ENCODE measurements around the gene CDCP2. TPM values are rescaled to one million over a fixed set of nuclear protein-coding genes. Genes with fewer than 3 reads are reported as not detected.

CDCP2 gene
- total and polyA plus RNA-seq, 2 experiments from 2014 or later, result not detected

- Mint-ChIP-seq H3K4me1 (peaks cover 2% of the 10 kb centered on the region), H3K9me3 (no peaks in the 10 kb centered on the region)
- ATAC-seq, result no peak
Observed at GRCh38 chr1:54103414-54103813, 49.4 kb downstream of the CDCP2 start.

GRCh38 chr1:54100500-54100899 is 52.3 kb downstream of the CDCP2 start:
- H3K4me3 Mint-ChIP-seq, result no peak overlapping the region
- H4K20me1 ChIP-seq (replicated peaks; ENCODE audit: insufficient read depth), result no peaks in the 10 kb centered on the region
- no peak overlapping the region for H3K4me2 ChIP-seq
- H3K27ac ChIP-seq (ENCODE audit: low read depth), result no peak overlapping the region
- H3K27me3 Mint-ChIP-seq (ENCODE audit: insufficient read depth, low read depth, poor library complexity), result peaks cover 2% of the 10 kb centered on the region
- H2AFZ ChIP-seq, result no peak overlapping the region
- no peaks in the 10 kb centered on the region for H3K36me3 ChIP-seq (ENCODE audit: insufficient read depth)
- H3K9me2 ChIP-seq (ENCODE audit: insufficient read depth), result peaks cover 6% of the 10 kb centered on the region; the same call in 1 of the 2 replicates
- no peaks in the 10 kb centered on the region for H3K9me3 Mint-ChIP-seq
- H3K79me2 ChIP-seq (replicated peaks; ENCODE audit: insufficient read depth), result no peaks in the 10 kb centered on the region
- H3K27me3 ChIP-seq (ENCODE audit: insufficient read depth), result no peaks in the 10 kb centered on the region
- H3K4me3 ChIP-seq, result no peak overlapping the region
- H3K4me1 ChIP-seq (ENCODE audit: insufficient read depth), result 0 out of 2 replicates have a peak, but pooled peaks cover 4% of the 10 kb centered on the region
- no peaks in the 10 kb centered on the region for H3K36me3 Mint-ChIP-seq (ENCODE audit: low read depth)
- ATAC-seq (no peak), DNase-seq (ENCODE audit: low spot score) (no peak)
- H3K4me1 Mint-ChIP-seq, result peaks cover 12% of the 10 kb centered on the region
- H3K27ac Mint-ChIP-seq, result no peak overlapping the region
- no peaks in the 10 kb centered on the region for H3F3A ChIP-seq (replicated peaks; ENCODE audit: low read depth)
- TF ChIP-seq ZNF114 (CRISPR knock-in tag; IDR thresholded peaks at IDR 0.05) (no peak), ZNF331 (CRISPR knock-in tag; IDR thresholded peaks at IDR 0.05; ENCODE audit: low read depth) (no peak), STAT1 (IDR thresholded peaks at IDR 0.05; ENCODE audit: unreplicated experiment) (no peak), EZH2 (IDR thresholded peaks at IDR 0.05; ENCODE audit: low read depth, unreplicated experiment) (no peak), CTCF (conservative IDR thresholded peaks at IDR 0.05; ENCODE audit: low read depth in 2 of 2) (no peak), JUNB (IDR thresholded peaks at IDR 0.05; ENCODE audit: unreplicated experiment) (no peak), POLR2AphosphoS5 (IDR thresholded peaks at IDR 0.05; ENCODE audit: low read depth) (no peak), EZH2phosphoT487 (IDR thresholded peaks at IDR 0.05; ENCODE audit: unreplicated experiment) (no peak), CREB1 (CRISPR knock-in tag; IDR thresholded peaks at IDR 0.05; ENCODE audit: low read depth) (no peak), NANOG (IDR thresholded peaks at IDR 0.05; ENCODE audit: borderline replicate concordance) (no peak)
- TF ChIP-seq, protein P1, sequence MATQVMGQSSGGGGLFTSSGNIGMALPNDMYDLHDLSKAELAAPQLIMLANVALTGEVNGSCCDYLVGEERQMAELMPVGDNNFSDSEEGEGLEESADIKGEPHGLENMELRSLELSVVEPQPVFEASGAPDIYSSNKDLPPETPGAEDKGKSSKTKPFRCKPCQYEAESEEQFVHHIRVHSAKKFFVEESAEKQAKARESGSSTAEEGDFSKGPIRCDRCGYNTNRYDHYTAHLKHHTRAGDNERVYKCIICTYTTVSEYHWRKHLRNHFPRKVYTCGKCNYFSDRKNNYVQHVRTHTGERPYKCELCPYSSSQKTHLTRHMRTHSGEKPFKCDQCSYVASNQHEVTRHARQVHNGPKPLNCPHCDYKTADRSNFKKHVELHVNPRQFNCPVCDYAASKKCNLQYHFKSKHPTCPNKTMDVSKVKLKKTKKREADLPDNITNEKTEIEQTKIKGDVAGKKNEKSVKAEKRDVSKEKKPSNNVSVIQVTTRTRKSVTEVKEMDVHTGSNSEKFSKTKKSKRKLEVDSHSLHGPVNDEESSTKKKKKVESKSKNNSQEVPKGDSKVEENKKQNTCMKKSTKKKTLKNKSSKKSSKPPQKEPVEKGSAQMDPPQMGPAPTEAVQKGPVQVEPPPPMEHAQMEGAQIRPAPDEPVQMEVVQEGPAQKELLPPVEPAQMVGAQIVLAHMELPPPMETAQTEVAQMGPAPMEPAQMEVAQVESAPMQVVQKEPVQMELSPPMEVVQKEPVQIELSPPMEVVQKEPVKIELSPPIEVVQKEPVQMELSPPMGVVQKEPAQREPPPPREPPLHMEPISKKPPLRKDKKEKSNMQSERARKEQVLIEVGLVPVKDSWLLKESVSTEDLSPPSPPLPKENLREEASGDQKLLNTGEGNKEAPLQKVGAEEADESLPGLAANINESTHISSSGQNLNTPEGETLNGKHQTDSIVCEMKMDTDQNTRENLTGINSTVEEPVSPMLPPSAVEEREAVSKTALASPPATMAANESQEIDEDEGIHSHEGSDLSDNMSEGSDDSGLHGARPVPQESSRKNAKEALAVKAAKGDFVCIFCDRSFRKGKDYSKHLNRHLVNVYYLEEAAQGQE (IDR thresholded peaks at IDR 0.05; ENCODE audit: unreplicated experiment), result no peak
- TF ChIP-seq, protein P2, sequence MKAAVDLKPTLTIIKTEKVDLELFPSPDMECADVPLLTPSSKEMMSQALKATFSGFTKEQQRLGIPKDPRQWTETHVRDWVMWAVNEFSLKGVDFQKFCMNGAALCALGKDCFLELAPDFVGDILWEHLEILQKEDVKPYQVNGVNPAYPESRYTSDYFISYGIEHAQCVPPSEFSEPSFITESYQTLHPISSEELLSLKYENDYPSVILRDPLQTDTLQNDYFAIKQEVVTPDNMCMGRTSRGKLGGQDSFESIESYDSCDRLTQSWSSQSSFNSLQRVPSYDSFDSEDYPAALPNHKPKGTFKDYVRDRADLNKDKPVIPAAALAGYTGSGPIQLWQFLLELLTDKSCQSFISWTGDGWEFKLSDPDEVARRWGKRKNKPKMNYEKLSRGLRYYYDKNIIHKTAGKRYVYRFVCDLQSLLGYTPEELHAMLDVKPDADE (IDR thresholded peaks at IDR 0.05), result no peak

More at GRCh38 chr1:54103414-54103813, 49.4 kb downstream of the CDCP2 start:
- no peaks in the 10 kb centered on the region for H3K27me3 ChIP-seq (ENCODE audit: insufficient read depth)
- H2AFZ ChIP-seq, result no peak overlapping the region
- H3K4me3 ChIP-seq, result no peak overlapping the region
- Mint-ChIP-seq H3K4me3 (no peak overlapping the region), H3K27ac (no peak overlapping the region), H3K27me3 (ENCODE audit: insufficient read depth, low read depth, poor library complexity) (peaks cover 2% of the 10 kb centered on the region), H3K36me3 (ENCODE audit: low read depth) (no peaks in the 10 kb centered on the region)
- H4K20me1 ChIP-seq (replicated peaks; ENCODE audit: insufficient read depth), result no peaks in the 10 kb centered on the region
- no peaks in the 10 kb centered on the region for H3K4me1 ChIP-seq (ENCODE audit: insufficient read depth)
- TF ChIP-seq POLR2AphosphoS5 (IDR thresholded peaks at IDR 0.05; ENCODE audit: low read depth) (no peak), CREB1 (CRISPR knock-in tag; IDR thresholded peaks at IDR 0.05; ENCODE audit: low read depth) (no peak)
- H3K4me2 ChIP-seq, result no peak overlapping the region
- no peaks in the 10 kb centered on the region for H3F3A ChIP-seq (replicated peaks; ENCODE audit: low read depth)
- no peaks in the 10 kb centered on the region for H3K36me3 ChIP-seq (ENCODE audit: insufficient read depth)
- no peak for DNase-seq (ENCODE audit: low spot score)
- H3K27ac ChIP-seq (ENCODE audit: low read depth), result no peak overlapping the region
- no peaks in the 10 kb centered on the region for H3K79me2 ChIP-seq (replicated peaks; ENCODE audit: insufficient read depth)
- peaks cover 6% of the 10 kb centered on the region; the same call in 1 of the 2 replicates for H3K9me2 ChIP-seq (ENCODE audit: insufficient read depth)

Measured in GM23338 (cell line).